B cell (primary cell): ENCODE measurements around the gene SIX5. TPM values are rescaled to one million over a fixed set of nuclear protein-coding genes. Genes with fewer than 3 reads are reported as not detected.

Experiments used
- ATAC-seq: fragments of 200-7000 bp; cut with Tn5 transposase; one replicate; pipeline ENCODE4 v1.10.0; 2021; ENCODE audit warnings: low read depth, mild to moderate bottlenecking, moderate number of reproducible peaks, moderate library complexity
- CTCF ChIA-PET: fragments of 350-600 bp; sonication (Branson Sonifier 250); formaldehyde crosslinking; loops from one replicate; lab custom pipeline; 2021; ENCODE audit warnings: antibody characterized with exemption, inconsistent platforms; lab: Charles Lee
- POLR2A ChIA-PET: fragments of 350-600 bp; sonication (Branson Sonifier 250); formaldehyde crosslinking; loops from one replicate; lab custom pipeline; 2021; ENCODE audit warnings: antibody characterized with exemption; lab: Charles Lee
- DNase-seq: peaks from one replicate; pipeline ENCODE4 v3.0.0; 2013
- H2AFZ ChIP-seq: 2 replicates; pipeline ENCODE4 v1.6.1; 2012; ENCODE audit warnings: mild to moderate bottlenecking, low read depth, low read length; ENCODE audit not compliant: insufficient read depth, poor library complexity, severe bottlenecking
- H3K27ac ChIP-seq, 2 donors: 1 replicate in 1 of 2; 2 replicates in 1 of 2; pipeline ENCODE4 v1.5.1; 2012 to 2013; ENCODE audit warnings: low read length in 2 of 2, mild to moderate bottlenecking in 2 of 2, moderate library complexity in 1 of 2
- H3K27me3 ChIP-seq, 4 experiments: fragments of 200-600 bp in 1 of 4; sonication (generic) in 1 of 4; replicated peaks in 1 of 4; 1 replicate in 2 of 4; 2 replicates in 2 of 4; pipeline versions ENCODE4 v1.6.1 to v1.7.0; 2013 to 2016; ENCODE audit warnings: low read length in 3 of 4, mild to moderate bottlenecking in 2 of 4, mixed read lengths in 1 of 4, moderate library complexity in 1 of 4; ENCODE audit not compliant: insufficient read depth in 4 of 4, control insufficient read depth in 3 of 4; ENCODE audit errors: control extremely low read depth in 1 of 4
- H3K36me3 ChIP-seq, 2 experiments: replicated peaks in 1 of 2; 1 replicate in 1 of 2; 2 replicates in 1 of 2; pipeline versions ENCODE4 v1.6.1 to v1.7.1; 2013; ENCODE audit warnings: low read length in 1 of 2; ENCODE audit not compliant: insufficient read depth in 2 of 2, control insufficient read depth in 1 of 2; ENCODE audit errors: control extremely low read depth in 1 of 2, extremely low read depth in 1 of 2
- H3K4me1 ChIP-seq, 2 donors: fragments of 200-600 bp in 1 of 2; sonication (generic) in 1 of 2; 1 replicate in 1 of 2; 2 replicates in 1 of 2; pipeline versions ENCODE4 v1.5.1 to v1.6.1; 2013 to 2017; ENCODE audit warnings: low read length in 2 of 2; ENCODE audit not compliant: control insufficient read depth in 2 of 2, insufficient read depth in 2 of 2
- H3K4me2 ChIP-seq: replicated peaks from 2 replicates; pipeline ENCODE3; 2012; ENCODE audit warnings: mild to moderate bottlenecking, low read depth, low read length; ENCODE audit not compliant: poor library complexity, severe bottlenecking
- H3K4me3 ChIP-seq, 5 experiments: fragments of 200-600 bp in 1 of 5; sonication (generic) in 1 of 5; 1 replicate in 3 of 5; 2 replicates in 2 of 5; pipeline versions ENCODE4 v1.5.1 to v1.7.0; 2011 to 2016; ENCODE audit warnings: low read length in 4 of 5, mild to moderate bottlenecking in 4 of 5, low read depth in 2 of 5, control low read depth in 1 of 5, moderate library complexity in 1 of 5; ENCODE audit not compliant: insufficient read depth in 1 of 5; ENCODE audit errors: control extremely low read depth in 1 of 5, extremely low read depth in 1 of 5
- H3K79me2 ChIP-seq: fragments of 200-600 bp; sonication (generic); one replicate; pipeline ENCODE4 v1.6.0; 2016; ENCODE audit warnings: low read length; ENCODE audit not compliant: control insufficient read depth, insufficient read depth
- H3K9ac ChIP-seq: fragments of 200-600 bp; sonication (generic); 2 replicates; pipeline ENCODE4 v1.6.1; 2017; ENCODE audit warnings: mild to moderate bottlenecking, low read length, moderate library complexity
- H3K9me3 ChIP-seq, 3 donors: one replicate each; pipeline versions ENCODE4 v1.6.1 to v1.7.1; 2013; ENCODE audit warnings: low read length in 2 of 3; ENCODE audit not compliant: control insufficient read depth in 2 of 3, insufficient read depth in 1 of 3; ENCODE audit errors: control extremely low read depth in 1 of 3
- H4K20me1 ChIP-seq: 2 replicates; pipeline ENCODE4 v1.6.0; 2012; ENCODE audit warnings: mild to moderate bottlenecking, low read length; ENCODE audit not compliant: insufficient read depth, control insufficient read depth, poor library complexity, severe bottlenecking
- H3K27ac Mint-ChIP-seq: one replicate; pipeline ENCODE4 v1.8.0; 2021; ENCODE audit warnings: mixed read lengths
- H3K27me3 Mint-ChIP-seq: one replicate; pipeline ENCODE4 v1.8.0; 2021; ENCODE audit warnings: mixed read lengths
- H3K4me1 Mint-ChIP-seq: one replicate; pipeline ENCODE4 v1.8.0; 2021; ENCODE audit warnings: mixed read lengths
- H3K4me3 Mint-ChIP-seq: one replicate; pipeline ENCODE4 v1.8.0; 2021; ENCODE audit warnings: mixed read lengths
- H3K9me3 Mint-ChIP-seq: one replicate; pipeline ENCODE4 v1.8.0; 2022; ENCODE audit warnings: mixed read lengths; ENCODE audit not compliant: insufficient read depth
- CTCF ChIP-seq: fragments of 200-600 bp; IDR thresholded peaks from one replicate; pipeline ENCODE4 v1.8.0; 2022; ENCODE audit warnings: antibody characterized with exemption, mild to moderate bottlenecking
- EZH2 ChIP-seq: IDR thresholded peaks from 2 replicates; pipeline ENCODE4 v1.6.1; 2012; ENCODE audit warnings: borderline replicate concordance, low read depth, mild to moderate bottlenecking, moderate library complexity, low read length; ENCODE audit not compliant: insufficient read depth, poor library complexity, severe bottlenecking
- WGBS: methylation state at CpG from one replicate; pipeline ENCODE4 v1.1.5; 2013; ENCODE audit warnings: missing lambda C conversion rate; ENCODE audit not compliant: insufficient coverage; 5-methylcytosine and 5-hydroxymethylcytosine counted together
- intact Hi-C: fragments of 100-400 bp; cut with micrococcal nuclease; formaldehyde crosslinking; loops from one replicate; pipeline ENCODE4 v1.10.0; 2022
- polyA plus RNA-seq: library from polyadenylated mRNA; depleted of rRNA; stranded (reverse); fragments of >200 nt; gene quantifications from 2 replicates; pipeline ENCODE4 v1.2.3, GENCODE V29; 2012
- total RNA-seq, 2 donors: library from RNA; stranded (reverse); fragments of 120-200 nt in 1 of 2; gene quantifications; 1 replicate in 1 of 2; 2 replicates in 1 of 2; pipeline versions ENCODE4 v1.2.3 to v1.2.4, GENCODE V29; 2013 to 2022

Gene SIX5
- total and polyA plus RNA-seq, 2 donors (not counting 1 experiment from before 2014, with no cell fraction given) = 1.4 to 2.1 TPM

GRCh38 chr19:45767410-45767880 lies 1.6 kb downstream of the SIX5 start:
- peak overlapping the region; percentile 96 for H3K4me2 ChIP-seq
- peaks cover 0 to 3% (median 0%) of the 10 kb centered on the region in 3 donors for H3K9me3 ChIP-seq
- ATAC-seq = no peak
- Mint-ChIP-seq H3K27ac (no peak overlapping the region), H3K27me3 (peaks cover 10% of the 10 kb centered on the region), H3K4me1 (peaks cover 24% of the 10 kb centered on the region), H3K9me3 (no peaks in the 10 kb centered on the region), H3K4me3 (peak overlapping the region; percentile 47)
- H3K4me3 ChIP-seq = peak overlapping the region in 1 of 5 experiments; percentile 71
- H4K20me1 ChIP-seq = no peaks in the 10 kb centered on the region
- H2AFZ ChIP-seq = peak overlapping the region; percentile 93
- ChIA-PET POLR2A (interaction anchor here (3.9 kb wide), 1 partner anchor 32 kb away, joined by 23 read pairs; no protein-coding TSS in a partner anchor), CTCF (interaction anchor here (0.7 to 8.3 kb wide), 4 partner anchors 24 to 88 kb away, joined by 3 to 302 read pairs (median 14); partner anchors contain the start of genes QPCTL and SNRPD2)
- no peak for TF ChIP-seq CTCF
- no peaks in the 10 kb centered on the region for H3K36me3 ChIP-seq
- WGBS = 59% methylated on average over 23 of the region's 31 CpGs
- no peak for DNase-seq
- H3K4me1 ChIP-seq = peaks cover 12 to 29% of the 10 kb centered on the region in 2 donors
- no peak overlapping the region for H3K9ac ChIP-seq
- no peaks in the 10 kb centered on the region for H3K79me2 ChIP-seq
- H3K27ac ChIP-seq = no peak overlapping the region
- intact Hi-C loops = no loop called here
- H3K27me3 ChIP-seq = peaks cover 0 to 40% (median 8%) of the 10 kb centered on the region in 4 experiments

- H3K4me3 ChIP-seq = no peak overlapping the region
- H3K27ac ChIP-seq = no peak overlapping the region
- POLR2A ChIA-PET = no interaction called here
- intact Hi-C loops = no loop called here
- H3K27me3 ChIP-seq = peaks cover 0 to 40% (median 8%) of the 10 kb centered on the region in 4 experiments
- ATAC-seq (no peak), DNase-seq (no peak)
- no peak overlapping the region for H3K9ac ChIP-seq
- Mint-ChIP-seq H3K27ac (no peak overlapping the region), H3K27me3 (peaks cover 10% of the 10 kb centered on the region), H3K4me1 (peaks cover 19% of the 10 kb centered on the region), H3K4me3 (peak overlapping the region; percentile 47), H3K9me3 (no peaks in the 10 kb centered on the region)
- CTCF ChIA-PET = interaction anchor here (0.7 to 8.3 kb wide), 2 partner anchors 23 to 33 kb away, joined by 3 to 302 read pairs; no protein-coding TSS in a partner anchor
- H3K4me1 ChIP-seq = peaks cover 12 to 29% of the 10 kb centered on the region in 2 donors
- H3K36me3 ChIP-seq = no peaks in the 10 kb centered on the region
- WGBS = 95% methylated on average over 24 of the region's 24 CpGs
- H2AFZ ChIP-seq = no peak overlapping the region
- TF ChIP-seq CTCF (no peak), EZH2 (no peak)
- no peaks in the 10 kb centered on the region for H3K79me2 ChIP-seq
- H3K9me3 ChIP-seq = peaks cover 0 to 3% (median 0%) of the 10 kb centered on the region in 3 donors
- H3K4me2 ChIP-seq = no peak overlapping the region
- H4K20me1 ChIP-seq = no peaks in the 10 kb centered on the region
These were observed 2.1 kb downstream of the SIX5 start for GRCh38 chr19:45766869-45767346.
